ENCODE results near the gene ITPRID1.

ITPRID1 gene

GRCh38 chr7:31692451-31692850 is 178.6 kb downstream of the ITPRID1 start:
- no peak for TF ChIP-seq RAD21 (IDR thresholded peaks at IDR 0.05; ENCODE audit: low read depth)
- TF ChIP-seq YY1 (IDR thresholded peaks at IDR 0.05; ENCODE audit: low read depth): no peak
- no peak for TF ChIP-seq TAF1 (IDR thresholded peaks at IDR 0.05; ENCODE audit: low read depth)

GRCh38 chr7:31692871-31693270 is 179.0 kb downstream of the ITPRID1 start:
- TF ChIP-seq TAF1 (IDR thresholded peaks at IDR 0.05; ENCODE audit: low read depth) (no peak), TEAD4 (IDR thresholded peaks at IDR 0.05) (no peak), EP300 (IDR thresholded peaks at IDR 0.05; ENCODE audit: borderline replicate concordance) (no peak), NFIC (IDR thresholded peaks at IDR 0.05) (no peak), REST (IDR thresholded peaks at IDR 0.05; ENCODE audit: low read depth) (no peak), CREB1 (IDR thresholded peaks at IDR 0.05; ENCODE audit: low read depth) (no peak), EGR1 (IDR thresholded peaks at IDR 0.05) (no peak), USF1 (IDR thresholded peaks at IDR 0.05) (no peak), RAD21 (IDR thresholded peaks at IDR 0.05; ENCODE audit: low read depth) (no peak), YY1 (IDR thresholded peaks at IDR 0.05; ENCODE audit: low read depth) (no peak), ZBTB7A (IDR thresholded peaks at IDR 0.05; ENCODE audit: low read depth) (no peak), CEBPB (IDR thresholded peaks at IDR 0.05) (no peak), FOXM1 (IDR thresholded peaks at IDR 0.05; ENCODE audit: borderline replicate concordance, low read depth) (no peak)

GRCh38 chr7:31695859-31696614 is 182.1 kb downstream of the ITPRID1 start:
- no peak for TF ChIP-seq NFIC (IDR thresholded peaks at IDR 0.05)
- no peak for TF ChIP-seq FOXM1 (IDR thresholded peaks at IDR 0.05; ENCODE audit: borderline replicate concordance, low read depth)
- no peak for TF ChIP-seq EGR1 (IDR thresholded peaks at IDR 0.05)
- no peak for TF ChIP-seq RAD21 (IDR thresholded peaks at IDR 0.05; ENCODE audit: low read depth)
- no peak for TF ChIP-seq CEBPB (IDR thresholded peaks at IDR 0.05)

- TF ChIP-seq EP300 (IDR thresholded peaks at IDR 0.05; ENCODE audit: borderline replicate concordance): no peak
- no peak for TF ChIP-seq ZBTB7A (IDR thresholded peaks at IDR 0.05; ENCODE audit: low read depth)
- no peak for TF ChIP-seq YY1 (IDR thresholded peaks at IDR 0.05; ENCODE audit: low read depth)
- TF ChIP-seq CEBPB (IDR thresholded peaks at IDR 0.05): no peak
- no peak for TF ChIP-seq TAF1 (IDR thresholded peaks at IDR 0.05; ENCODE audit: low read depth)
- no peak for TF ChIP-seq REST (IDR thresholded peaks at IDR 0.05; ENCODE audit: low read depth)
- no peak for TF ChIP-seq USF1 (IDR thresholded peaks at IDR 0.05)
- TF ChIP-seq MAX (IDR thresholded peaks at IDR 0.05): no peak
- no peak for TF ChIP-seq EGR1 (IDR thresholded peaks at IDR 0.05)
- TF ChIP-seq FOXM1 (IDR thresholded peaks at IDR 0.05; ENCODE audit: borderline replicate concordance, low read depth): no peak
- TF ChIP-seq CREB1 (IDR thresholded peaks at IDR 0.05; ENCODE audit: low read depth): no peak
- TF ChIP-seq RAD21 (IDR thresholded peaks at IDR 0.05; ENCODE audit: low read depth): no peak
- no peak for TF ChIP-seq TEAD4 (IDR thresholded peaks at IDR 0.05)
- TF ChIP-seq NFIC (IDR thresholded peaks at IDR 0.05): no peak
- TF ChIP-seq TCF12 (IDR thresholded peaks at IDR 0.05; ENCODE audit: low read depth): no peak
Observed at GRCh38 chr7:31699050-31699449, 185.2 kb downstream of the ITPRID1 start.

- no peak for TF ChIP-seq REST (IDR thresholded peaks at IDR 0.05; ENCODE audit: low read depth)
- no peak for TF ChIP-seq RAD21 (IDR thresholded peaks at IDR 0.05; ENCODE audit: low read depth)
- TF ChIP-seq TAF1 (IDR thresholded peaks at IDR 0.05; ENCODE audit: low read depth): no peak
- TF ChIP-seq TCF12 (IDR thresholded peaks at IDR 0.05; ENCODE audit: low read depth): no peak
- no peak for TF ChIP-seq FOXM1 (IDR thresholded peaks at IDR 0.05; ENCODE audit: borderline replicate concordance, low read depth)
- TF ChIP-seq TEAD4 (IDR thresholded peaks at IDR 0.05): no peak
- TF ChIP-seq EP300 (IDR thresholded peaks at IDR 0.05; ENCODE audit: borderline replicate concordance): no peak
- no peak for TF ChIP-seq NFIC (IDR thresholded peaks at IDR 0.05)
- no peak for TF ChIP-seq YY1 (IDR thresholded peaks at IDR 0.05; ENCODE audit: low read depth)
- TF ChIP-seq CREB1 (IDR thresholded peaks at IDR 0.05; ENCODE audit: low read depth): no peak
- TF ChIP-seq CEBPB (IDR thresholded peaks at IDR 0.05): no peak
- TF ChIP-seq EGR1 (IDR thresholded peaks at IDR 0.05): no peak
- no peak for TF ChIP-seq MAX (IDR thresholded peaks at IDR 0.05)
- TF ChIP-seq USF1 (IDR thresholded peaks at IDR 0.05): no peak
- TF ChIP-seq ZBTB7A (IDR thresholded peaks at IDR 0.05; ENCODE audit: low read depth): no peak
Observed at GRCh38 chr7:31702354-31702753, 188.5 kb downstream of the ITPRID1 start.
